H1 (cell line): Measurements from ENCODE around the gene INPP5B. TPM values are rescaled to one million over a fixed set of nuclear protein-coding genes. Genes with fewer than 3 reads are reported as not detected.

Source experiments
- CTCF ChIA-PET: fragments of 300-600 bp; sonication (Branson Sonifier 250); formaldehyde crosslinking; loops from one replicate; lab custom pipeline; 2021; ENCODE audit not compliant: partially characterized antibody; lab: Charles Lee
- POLR2A ChIA-PET: fragments of 300-600 bp; sonication (Branson Sonifier 250); formaldehyde crosslinking; loops from one replicate; lab custom pipeline; 2021; ENCODE audit warnings: inconsistent platforms; ENCODE audit not compliant: partially characterized antibody; lab: Charles Lee
- DNase-seq, 2 experiments: peaks; one replicate each; pipeline versions ENCODE4 v3.0.0 to v3.0.0-alpha.2; 2010 to 2022; ENCODE audit warnings: low spot score in 2 of 2, low read depth in 1 of 2, mixed read lengths in 1 of 2
- FAIRE-seq: peaks from 2 replicates; lab custom pipeline; 2011; peaks lifted over from hg19 to GRCh38; lab: Jason Lieb, UNC
- H2AFZ ChIP-seq: 2 replicates; pipeline ENCODE4 v1.8.1; 2012; ENCODE audit warnings: low read length, inconsistent platforms
- H2AK5ac ChIP-seq: 2 replicates; pipeline ENCODE4 v1.6.1; 2013; ENCODE audit warnings: low read depth, low read length
- H2BK120ac ChIP-seq: replicated peaks from 2 replicates; pipeline ENCODE3; 2013; ENCODE audit warnings: low read depth, low read length, inconsistent platforms
- H2BK12ac ChIP-seq: 2 replicates; pipeline ENCODE4 v1.6.1; 2013; ENCODE audit warnings: low read depth, low read length
- H2BK15ac ChIP-seq: 2 replicates; pipeline ENCODE4 v1.6.1; 2013; ENCODE audit warnings: low read length
- H2BK20ac ChIP-seq: 2 replicates; pipeline ENCODE4 v1.6.1; 2013; ENCODE audit warnings: low read length
- H2BK5ac ChIP-seq: 2 replicates; pipeline ENCODE4 v1.6.1; 2013; ENCODE audit warnings: low read depth, low read length
- H3K14ac ChIP-seq: 2 replicates; pipeline ENCODE4 v1.6.1; 2013; ENCODE audit warnings: inconsistent platforms; ENCODE audit not compliant: insufficient read length
- H3K18ac ChIP-seq: 2 replicates; pipeline ENCODE4 v1.6.1; 2013; ENCODE audit warnings: low read length; ENCODE audit errors: extremely low read depth
- H3K23ac ChIP-seq: 2 replicates; pipeline ENCODE4 v1.6.1; 2013; ENCODE audit warnings: inconsistent platforms; ENCODE audit not compliant: insufficient read length
- H3K23me2 ChIP-seq: 2 replicates; pipeline ENCODE4 v1.6.1; 2013; ENCODE audit warnings: low read depth, low read length
- H3K27ac ChIP-seq: 2 replicates; pipeline ENCODE4 v1.6.1; 2011; ENCODE audit warnings: low read depth, low read length, inconsistent platforms
- H3K27me3 ChIP-seq, 4 experiments: replicated peaks in 1 of 4; 1 replicate in 1 of 4; 2 replicates in 3 of 4; pipeline versions ENCODE4 v1.6.1 to v1.8.1; 2011 to 2013; ENCODE audit warnings: low read length in 3 of 4, mild to moderate bottlenecking in 3 of 4, inconsistent platforms in 2 of 4, mixed read lengths in 2 of 4, moderate library complexity in 1 of 4; ENCODE audit not compliant: control insufficient read depth in 3 of 4, insufficient read depth in 3 of 4; ENCODE audit errors: extremely low read depth in 1 of 4
- H3K36me3 ChIP-seq, 4 experiments: 2 replicates each; pipeline versions ENCODE4 v1.6.1 to v1.8.1; 2011 to 2013; ENCODE audit warnings: mild to moderate bottlenecking in 4 of 4, low read length in 3 of 4, moderate library complexity in 2 of 4, control low read depth in 1 of 4, inconsistent platforms in 1 of 4; ENCODE audit not compliant: insufficient read depth in 4 of 4, control insufficient read depth in 2 of 4
- H3K4ac ChIP-seq: replicated peaks from 2 replicates; pipeline ENCODE3; 2013; ENCODE audit warnings: low read length, low read depth, mixed read lengths, inconsistent platforms; ENCODE audit not compliant: insufficient read length
- H3K4me1 ChIP-seq, 4 experiments: replicated peaks in 1 of 4; 1 replicate in 1 of 4; 2 replicates in 3 of 4; pipeline versions ENCODE4 v1.6.1 to v1.8.1; 2011 to 2013; ENCODE audit warnings: low read length in 3 of 4, inconsistent platforms in 2 of 4, mixed read lengths in 1 of 4; ENCODE audit not compliant: insufficient read depth in 4 of 4, control insufficient read depth in 3 of 4
- H3K4me2 ChIP-seq, 2 experiments: 2 replicates each; pipeline versions ENCODE4 v1.6.1 to v1.8.1; 2011 to 2013; ENCODE audit warnings: low read depth in 2 of 2, low read length in 2 of 2, control low read depth in 1 of 2, inconsistent platforms in 1 of 2, mild to moderate bottlenecking in 1 of 2; ENCODE audit not compliant: insufficient read depth in 1 of 2
- H3K4me3 ChIP-seq, 4 experiments: fragments of 200-600, 300-600 bp in 1 of 4; sonication (generic), shearing (Covaris generic), sonication (Bioruptor Twin) in 1 of 4; 2 replicates each; pipeline versions ENCODE4 v1.5.1 to v1.8.1; 2011 to 2016; ENCODE audit warnings: low read length in 4 of 4, low read depth in 3 of 4, control low read depth in 2 of 4, inconsistent platforms in 2 of 4, mild to moderate bottlenecking in 2 of 4, mixed read lengths in 1 of 4, moderate library complexity in 1 of 4; ENCODE audit not compliant: insufficient read depth in 2 of 4; ENCODE audit errors: extremely low read depth in 1 of 4
- H3K56ac ChIP-seq: replicated peaks from 2 replicates; pipeline ENCODE3; 2013; ENCODE audit warnings: low read depth, mild to moderate bottlenecking, mixed read lengths, low read length, inconsistent platforms; ENCODE audit not compliant: insufficient read length
- H3K79me1 ChIP-seq: 2 replicates; pipeline ENCODE4 v1.6.1; 2013; ENCODE audit warnings: low read depth, low read length, control low read depth
- H3K79me2 ChIP-seq, 2 experiments: 2 replicates each; pipeline versions ENCODE4 v1.6.1 to v1.8.1; 2012 to 2013; ENCODE audit warnings: low read length in 2 of 2, mild to moderate bottlenecking in 2 of 2, inconsistent platforms in 1 of 2; ENCODE audit not compliant: insufficient read depth in 2 of 2, control insufficient read depth in 1 of 2
- H3K9ac ChIP-seq, 4 experiments: replicated peaks in 1 of 4; 1 replicate in 1 of 4; 2 replicates in 3 of 4; pipeline versions ENCODE4 v1.6.1 to v1.8.1; 2011 to 2013; ENCODE audit warnings: low read depth in 3 of 4, low read length in 3 of 4, control low read depth in 2 of 4, mild to moderate bottlenecking in 2 of 4, moderate library complexity in 2 of 4, inconsistent platforms in 1 of 4; ENCODE audit errors: extremely low read depth in 1 of 4
- H3K9me3 ChIP-seq, 2 experiments: 2 replicates each; pipeline versions ENCODE4 v1.6.1 to v1.8.1; 2012 to 2013; ENCODE audit warnings: mild to moderate bottlenecking in 2 of 2, moderate library complexity in 2 of 2, control low read depth in 1 of 2, inconsistent platforms in 1 of 2, low read depth in 1 of 2, low read length in 1 of 2, mixed read lengths in 1 of 2; ENCODE audit not compliant: insufficient read depth in 2 of 2
- H4K20me1 ChIP-seq, 2 experiments: replicated peaks in 1 of 2; 2 replicates each; pipeline versions ENCODE3 to v1.8.1; 2011 to 2013; ENCODE audit warnings: inconsistent platforms in 2 of 2, low read length in 2 of 2, mild to moderate bottlenecking in 1 of 2; ENCODE audit not compliant: insufficient read depth in 2 of 2, control insufficient read depth in 1 of 2
- H4K5ac ChIP-seq: 2 replicates; pipeline ENCODE4 v1.6.1; 2013; ENCODE audit warnings: low read length, low read depth, mixed read lengths, inconsistent platforms; ENCODE audit not compliant: insufficient read length
- H4K8ac ChIP-seq: 2 replicates; pipeline ENCODE4 v1.8.0; 2013; ENCODE audit warnings: mild to moderate bottlenecking, moderate library complexity, low read length, inconsistent platforms; ENCODE audit not compliant: insufficient read depth; ENCODE audit errors: extremely low read depth
- H4K91ac ChIP-seq: replicated peaks from 2 replicates; pipeline ENCODE3; 2013; ENCODE audit warnings: low read length, mixed read lengths, inconsistent platforms; ENCODE audit not compliant: insufficient read length
- BCL11A ChIP-seq, 2 experiments: IDR thresholded peaks; one replicate each; pipeline ENCODE4 v1.6.1; 2011; ENCODE audit warnings: low read depth in 2 of 2, low read length in 2 of 2, mild to moderate bottlenecking in 2 of 2
- CHD1 ChIP-seq: IDR thresholded peaks from 2 replicates; pipeline ENCODE4 v1.6.1; 2012; ENCODE audit warnings: low read depth, low read length, improper control_type of control experiment
- EGR1 ChIP-seq: IDR thresholded peaks from 2 replicates; pipeline ENCODE4 v1.6.1; 2011; ENCODE audit warnings: low read depth, low read length, borderline replicate concordance
- KDM5A ChIP-seq: fragments of 200-600 bp; IDR thresholded peaks from 2 replicates; pipeline ENCODE4 v1.7.1; 2012; ENCODE audit warnings: mild to moderate bottlenecking, low read length, inconsistent platforms, mixed read lengths
- NRF1 ChIP-seq: IDR thresholded peaks from 2 replicates; pipeline ENCODE4 v1.6.1; 2011; ENCODE audit warnings: mild to moderate bottlenecking, low read depth, low read length, improper control_type of control experiment
- POLR2A ChIP-seq, 2 experiments: IDR thresholded peaks; 1 replicate in 1 of 2; 2 replicates in 1 of 2; pipeline ENCODE4 v1.6.1; 2011; ENCODE audit warnings: low read depth in 2 of 2, low read length in 2 of 2, mild to moderate bottlenecking in 2 of 2; ENCODE audit errors: control extremely low read depth in 1 of 2
- SAP30 ChIP-seq: fragments of 300-600 bp; sonication (generic); IDR thresholded peaks from 2 replicates; pipeline ENCODE4 v1.7.1; 2012; ENCODE audit warnings: low read length, moderate library complexity, mild to moderate bottlenecking, inconsistent platforms; ENCODE audit not compliant: insufficient read depth, insufficient replicate concordance
- SP1 ChIP-seq: IDR thresholded peaks from 2 replicates; pipeline ENCODE4 v1.6.1; 2011; ENCODE audit warnings: low read depth, low read length
- TAF7 ChIP-seq: optimal IDR thresholded peaks from 2 replicates; pipeline ENCODE3; 2011; ENCODE audit warnings: low read depth, mild to moderate bottlenecking, inconsistent platforms, low read length, moderate library complexity, borderline replicate concordance
- TBP ChIP-seq: IDR thresholded peaks from 2 replicates; pipeline ENCODE4 v1.6.1; 2011; ENCODE audit warnings: low read depth, low read length, improper control_type of control experiment
- polyA plus RNA-seq, 7 experiments: library from polyadenylated mRNA; depleted of rRNA in 3 of 7; stranded (reverse) in 5 of 7; unstranded in 2 of 7; fragments of >200 nt in 5 of 7; fragments of 200-250 nt in 2 of 7; gene quantifications; 1 replicate in 5 of 7; 2 replicates in 1 of 7; 4 replicates in 1 of 7; pipeline versions ENCODE4 v1.2.1 to v1.2.3, GENCODE V29; 2011 to 2013; ENCODE audit warnings: missing spikeins in 2 of 7, mixed read lengths in 2 of 7
- total RNA-seq: library from RNA; stranded (reverse); fragmentation: NEBNext Ultra II Directional; extraction: Animal tissue kit (Norgen Biotek cat#: 25700); gene quantifications from 2 replicates; pipeline ENCODE4 v1.2.1, GENCODE V29; 2021
- TF ChIP-seq, protein P1 (sequence below): IDR thresholded peaks from 2 replicates; pipeline ENCODE4 v1.6.1; 2011; ENCODE audit warnings: low read depth, mild to moderate bottlenecking, low read length; ENCODE audit not compliant: insufficient read depth

INPP5B gene
- total and polyA plus RNA-seq, 2 of the 8 experiments (the other 6 are each of a cell fraction or from before 2014, with no cell fraction given), result 14.0 to 23.7 TPM

DNA sequence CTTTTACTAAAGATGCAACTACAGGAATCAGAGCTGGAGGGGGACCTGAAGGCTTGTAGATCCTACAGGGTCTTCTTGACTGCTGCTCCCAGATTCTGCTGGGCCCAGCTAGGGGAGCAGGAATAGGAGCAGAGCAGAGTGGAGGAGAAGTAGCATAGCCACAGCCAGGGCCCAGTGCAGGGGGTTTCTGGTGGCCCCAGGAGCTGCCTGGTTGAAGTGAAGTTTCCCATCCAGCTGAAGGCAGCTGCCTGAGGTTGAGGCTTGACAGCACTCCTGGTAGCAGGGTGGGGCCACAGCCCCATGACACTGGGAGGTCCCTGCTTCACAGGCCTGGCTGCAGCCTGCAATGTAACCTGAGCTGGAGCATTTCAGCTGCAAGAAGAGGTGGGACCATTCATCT, 2.0 kb upstream of the INPP5B start:
- Histone ChIP-seq H3K27me3 (no peaks in the 10 kb centered on the region), H2BK20ac (no peak overlapping the region), H3K79me1 (no peaks in the 10 kb centered on the region), H3K18ac (no peak overlapping the region), H4K5ac (no peak overlapping the region), H3K79me2 (no peaks in the 10 kb centered on the region), H3K9ac (no peak overlapping the region), H2BK5ac (no peak overlapping the region), H3K27ac (no peak overlapping the region), H3K9me3 (no peaks in the 10 kb centered on the region), H3K56ac (no peak overlapping the region), H3K14ac (no peak overlapping the region), H3K23me2 (peaks cover 3% of the 10 kb centered on the region; the same call in 1 of the 2 replicates), H3K4me3 (no peak overlapping the region), H4K8ac (no peak overlapping the region), H4K20me1 (no peaks in the 10 kb centered on the region), H2BK12ac (no peak overlapping the region), H2BK15ac (no peak overlapping the region), H4K91ac (no peak overlapping the region), H2AFZ (no peak overlapping the region), H3K4me2 (no peak overlapping the region), H3K4me1 (peaks cover 0 to 4% (median 1%) of the 10 kb centered on the region in 4 experiments; a peak in 5 of 7 replicates), H3K4ac (no peak overlapping the region), H3K36me3 (no peaks in the 10 kb centered on the region), H2BK120ac (no peak overlapping the region), H2AK5ac (no peak overlapping the region), H3K23ac (no peak overlapping the region)
- no peak for FAIRE-seq
- DNase-seq, result no peak
- POLR2A ChIA-PET, result interaction anchor here (0.9 to 4.8 kb wide), 7 partner anchors 9 to 141 kb away, joined by 3 to 19 read pairs (median 4); partner anchors contain the start of genes C1orf122, MTF1 and YRDC
- CTCF ChIA-PET, result interaction anchor here (0.6 to 6.0 kb wide), 10 partner anchors 9 to 573 kb away, joined by 3 to 47 read pairs (median 3); partner anchors contain the start of gene MTF1
- no peak for TF ChIP-seq TBP
- no peak for TF ChIP-seq POLR2A (IDR thresholded peaks at IDR 0.05; ENCODE audit: control extremely low read depth in 1 of 2, low read depth in 2 of 2, low read length in 2 of 2)
- no peak for TF ChIP-seq KDM5A
- no peak for TF ChIP-seq CHD1
- TF ChIP-seq BCL11A (IDR thresholded peaks at IDR 0.05; ENCODE audit: low read depth in 2 of 2, low read length in 2 of 2), result no peak
- TF ChIP-seq, protein P1, sequence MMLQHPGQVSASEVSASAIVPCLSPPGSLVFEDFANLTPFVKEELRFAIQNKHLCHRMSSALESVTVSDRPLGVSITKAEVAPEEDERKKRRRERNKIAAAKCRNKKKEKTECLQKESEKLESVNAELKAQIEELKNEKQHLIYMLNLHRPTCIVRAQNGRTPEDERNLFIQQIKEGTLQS, result no peak
- TF ChIP-seq SAP30, result no peak
- TF ChIP-seq EGR1, result no peak
- TF ChIP-seq NRF1, result no peak
- no peak for TF ChIP-seq TAF7
- TF ChIP-seq SP1, result no peak
